ENCODE data around the gene DCAF15.

DNA sequence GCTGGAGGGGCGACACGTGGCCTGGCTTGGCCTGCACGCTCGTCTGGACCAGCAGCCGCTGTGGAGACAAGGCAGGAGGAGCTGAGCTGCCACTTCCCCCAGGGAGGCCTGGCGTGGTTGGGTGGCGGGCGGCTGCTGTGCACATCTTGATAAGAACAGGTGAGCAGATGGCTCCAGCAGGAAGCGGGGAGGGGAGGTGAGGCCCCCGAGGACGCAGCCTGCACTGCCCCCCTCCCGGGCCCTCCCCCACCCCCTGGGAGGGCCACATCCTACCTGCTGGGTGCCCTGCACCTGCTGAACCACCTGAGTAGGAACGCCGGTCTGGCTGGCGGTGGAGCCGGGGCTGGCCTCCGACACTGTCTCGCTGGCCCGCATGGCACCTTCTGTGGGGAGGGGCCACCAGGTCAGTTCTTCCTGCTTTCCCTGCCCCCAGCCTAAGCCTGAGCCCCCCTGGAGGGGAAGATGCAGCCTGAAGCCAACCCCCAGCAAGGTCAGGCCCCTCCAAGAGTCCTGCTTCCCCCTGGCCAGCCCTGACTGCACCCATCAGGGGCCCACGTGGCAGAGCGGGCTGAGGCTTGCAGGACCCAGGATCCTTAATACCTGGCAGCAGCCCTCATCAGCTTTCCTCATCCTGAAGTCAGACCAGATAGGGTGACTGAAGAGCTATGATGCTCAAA, 31.0 kb downstream of the DCAF15 start:
- TF ChIP-seq, protein P1, sequence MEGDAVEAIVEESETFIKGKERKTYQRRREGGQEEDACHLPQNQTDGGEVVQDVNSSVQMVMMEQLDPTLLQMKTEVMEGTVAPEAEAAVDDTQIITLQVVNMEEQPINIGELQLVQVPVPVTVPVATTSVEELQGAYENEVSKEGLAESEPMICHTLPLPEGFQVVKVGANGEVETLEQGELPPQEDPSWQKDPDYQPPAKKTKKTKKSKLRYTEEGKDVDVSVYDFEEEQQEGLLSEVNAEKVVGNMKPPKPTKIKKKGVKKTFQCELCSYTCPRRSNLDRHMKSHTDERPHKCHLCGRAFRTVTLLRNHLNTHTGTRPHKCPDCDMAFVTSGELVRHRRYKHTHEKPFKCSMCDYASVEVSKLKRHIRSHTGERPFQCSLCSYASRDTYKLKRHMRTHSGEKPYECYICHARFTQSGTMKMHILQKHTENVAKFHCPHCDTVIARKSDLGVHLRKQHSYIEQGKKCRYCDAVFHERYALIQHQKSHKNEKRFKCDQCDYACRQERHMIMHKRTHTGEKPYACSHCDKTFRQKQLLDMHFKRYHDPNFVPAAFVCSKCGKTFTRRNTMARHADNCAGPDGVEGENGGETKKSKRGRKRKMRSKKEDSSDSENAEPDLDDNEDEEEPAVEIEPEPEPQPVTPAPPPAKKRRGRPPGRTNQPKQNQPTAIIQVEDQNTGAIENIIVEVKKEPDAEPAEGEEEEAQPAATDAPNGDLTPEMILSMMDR (IDR thresholded peaks at IDR 0.05), result no peak
- TF ChIP-seq FOSL2 (IDR thresholded peaks at IDR 0.05; ENCODE audit: borderline replicate concordance, low read depth), result no peak
- TF ChIP-seq, protein P2, sequence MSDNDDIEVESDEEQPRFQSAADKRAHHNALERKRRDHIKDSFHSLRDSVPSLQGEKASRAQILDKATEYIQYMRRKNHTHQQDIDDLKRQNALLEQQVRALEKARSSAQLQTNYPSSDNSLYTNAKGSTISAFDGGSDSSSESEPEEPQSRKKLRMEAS (IDR thresholded peaks at IDR 0.05; ENCODE audit: low read depth), result no peak
- TF ChIP-seq EP300 (IDR thresholded peaks at IDR 0.05; ENCODE audit: borderline replicate concordance in 1 of 2, low read depth in 1 of 2, low read length in 1 of 2), result no peak
- no peak for TF ChIP-seq GABPA (IDR thresholded peaks at IDR 0.05; ENCODE audit: low read depth)
- TF ChIP-seq MXI1 (IDR thresholded peaks at IDR 0.05; ENCODE audit: low read depth, low read length), result no peak
- TF ChIP-seq EZH2phosphoT487 (IDR thresholded peaks at IDR 0.05; ENCODE audit: borderline replicate concordance, low read depth), result no peak
- TF ChIP-seq TAF1 (IDR thresholded peaks at IDR 0.05; ENCODE audit: borderline replicate concordance, low read depth, low read length), result no peak
- no peak for TF ChIP-seq POLR2AphosphoS5 (IDR thresholded peaks at IDR 0.05; ENCODE audit: low read depth, low read length)
- no peak for TF ChIP-seq CHD2 (IDR thresholded peaks at IDR 0.05; ENCODE audit: low read length, partially characterized antibody)
- no peak for TF ChIP-seq ELF1 (IDR thresholded peaks at IDR 0.05)

Measured in SK-N-SH (cell line).